Spinal cord (tissue), 10 donors: ENCODE measurements around the gene GFRA3. TPM values are rescaled to one million over a fixed set of nuclear protein-coding genes. Genes with fewer than 3 reads are reported as not detected.
A peak's percentile ranks its signal among the peaks of the same experiment; 100 is the strongest.

Experiments
- DNase-seq, 6 donors: peaks; one replicate each; pipeline versions ENCODE4 v3.0.0 to v3.0.0-alpha.2; 2013 to 2015; ENCODE audit warnings: low spot score in 6 of 6, low read depth in 4 of 6
- H3K27ac ChIP-seq: one replicate; pipeline ENCODE4 v1.5.1; 2013; ENCODE audit warnings: low read depth, low read length, control low read depth
- H3K27me3 ChIP-seq: one replicate; pipeline ENCODE4 v1.6.1; 2013; ENCODE audit warnings: low read length; ENCODE audit not compliant: control insufficient read depth, insufficient read depth
- H3K36me3 ChIP-seq: one replicate; pipeline ENCODE4 v1.6.1; 2013; ENCODE audit warnings: low read length; ENCODE audit not compliant: control insufficient read depth, insufficient read depth
- H3K4me1 ChIP-seq: one replicate; pipeline ENCODE4 v1.6.1; 2013; ENCODE audit warnings: low read length; ENCODE audit not compliant: control insufficient read depth, insufficient read depth
- H3K4me3 ChIP-seq: one replicate; pipeline ENCODE4 v1.5.1; 2013; ENCODE audit warnings: low read depth, low read length, control low read depth
- H3K9me3 ChIP-seq: one replicate; pipeline ENCODE4 v1.6.1; 2013; ENCODE audit warnings: low read length; ENCODE audit not compliant: control insufficient read depth, insufficient read depth
- WGBS: methylation state at CpG from one replicate; pipeline ENCODE4 v1.1.5; 2013; ENCODE audit warnings: missing lambda C conversion rate; ENCODE audit not compliant: insufficient coverage; 5-methylcytosine and 5-hydroxymethylcytosine counted together
- polyA plus RNA-seq, 2 donors: library from polyadenylated mRNA; unstranded; fragments of 120-200 nt; gene quantifications; one replicate each; pipeline ENCODE4 v1.2.1, GENCODE V29; 2013; ENCODE audit not compliant: insufficient read length in 2 of 2
- total RNA-seq, 2 donors: library from RNA; depleted of rRNA in 1 of 2; stranded (reverse); fragments of 120-200 nt in 1 of 2; fragments of >200 nt in 1 of 2; gene quantifications; one replicate each; pipeline versions ENCODE4 v1.2.3 to v1.2.4, GENCODE V29; 2013 to 2014
- donor health status: healthy.

Gene GFRA3
- total and polyA plus RNA-seq, 4 donors: 2.8 to 13.6 (median 4.8) TPM

DNA sequence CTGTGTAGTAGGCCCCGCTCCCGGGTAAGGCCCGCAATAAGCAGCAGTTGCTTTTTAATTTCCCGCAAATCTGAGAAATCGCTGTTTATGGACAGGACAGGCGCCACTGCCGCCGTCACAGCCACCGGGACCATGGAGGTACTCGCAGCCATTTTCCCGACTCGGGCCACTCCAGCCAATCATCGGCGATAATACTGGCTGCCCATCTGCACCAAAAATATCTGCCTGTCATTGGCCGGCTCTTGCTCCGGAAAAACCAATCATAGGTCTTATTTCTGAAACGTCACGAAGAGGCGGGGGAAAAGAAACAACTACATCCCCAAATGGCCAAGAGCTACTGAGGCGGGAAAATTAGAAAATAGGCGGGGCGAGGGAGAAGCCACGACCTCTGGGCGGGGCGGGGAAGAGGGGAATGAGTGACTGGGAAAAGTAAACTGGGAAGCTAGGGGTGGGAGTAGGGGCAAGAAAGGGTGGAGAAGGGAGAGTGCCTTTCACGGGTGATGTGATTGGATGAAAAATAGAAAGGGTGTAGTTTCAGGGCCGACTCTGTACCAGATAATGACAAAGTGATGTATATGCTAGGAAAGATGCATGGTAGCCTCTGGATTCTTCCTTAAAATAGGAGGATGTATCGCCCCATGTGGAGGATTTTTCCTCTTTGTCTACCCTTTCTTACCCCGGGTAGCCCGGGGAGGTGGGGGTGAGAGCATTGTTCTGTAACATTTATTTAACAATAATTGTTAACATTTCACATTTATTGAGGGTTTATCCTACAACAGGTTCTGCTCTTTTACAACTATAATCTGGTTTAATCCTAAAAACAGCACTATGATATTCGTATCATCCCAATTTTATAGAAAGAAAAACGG, 61.0 kb downstream of the GFRA3 start, which contains the start of gene CDC23:
CDC23 (minus strand) TSS at position 163 of the 869 bp plus-strand sequence; CDS start at position 152, 11 bp downstream.
- 1% methylated on average over 28 of the region's 32 CpGs for WGBS
- no peaks in the 10 kb centered on the region for H3K27me3 ChIP-seq
- peaks cover 14% of the 10 kb centered on the region for H3K36me3 ChIP-seq
- H3K27ac ChIP-seq: peak within 1 kb of the TSS; percentile 67
- peak within 1 kb of the TSS; percentile 99 for H3K4me3 ChIP-seq
- peaks cover 12% of the 10 kb centered on the region for H3K4me1 ChIP-seq
- peak; percentile 96 to 100 (median 98) for DNase-seq
- H3K9me3 ChIP-seq: no peaks in the 10 kb centered on the region

DNA sequence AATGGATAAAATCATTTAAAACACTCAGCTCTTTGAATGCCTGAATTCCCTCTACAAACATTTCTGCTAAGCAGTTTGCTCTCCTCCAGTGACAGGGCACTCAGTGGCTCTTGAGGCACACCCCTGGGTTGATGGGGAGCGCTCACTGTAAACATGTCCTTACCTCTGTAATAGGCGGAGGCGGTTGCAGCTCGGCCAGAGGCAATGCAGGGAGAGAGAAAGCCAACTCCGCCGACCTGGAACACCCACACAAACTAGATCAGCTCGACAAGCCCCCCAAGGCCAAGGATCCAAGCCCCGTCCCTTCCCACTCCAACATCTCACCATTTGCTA, 61.6 kb downstream of the GFRA3 start:
- no peak for DNase-seq
- Histone ChIP-seq H3K4me3 (peak overlapping the region; percentile 99), H3K36me3 (peaks cover 14% of the 10 kb centered on the region), H3K4me1 (peaks cover 12% of the 10 kb centered on the region), H3K27me3 (no peaks in the 10 kb centered on the region), H3K27ac (peak overlapping the region; percentile 67), H3K9me3 (no peaks in the 10 kb centered on the region)
- WGBS: 0% methylated on average over 8 of the region's 8 CpGs

DNA sequence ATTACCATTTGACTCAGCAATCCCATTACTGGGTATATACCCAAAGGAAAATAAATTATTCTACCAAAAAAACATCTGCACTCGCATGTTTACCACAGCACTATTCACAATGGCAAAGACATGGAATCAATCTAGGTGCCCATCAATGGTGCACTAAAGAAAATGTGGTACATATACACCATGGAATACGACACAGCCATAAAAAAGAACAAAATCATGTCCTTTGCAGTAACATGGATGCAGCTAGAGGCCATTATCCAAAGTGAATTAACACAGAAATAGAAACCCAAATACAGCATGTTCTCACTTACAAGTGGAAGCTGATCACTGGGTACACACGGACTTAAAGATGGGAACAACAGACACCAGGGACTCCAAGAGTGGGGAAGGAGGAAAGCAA, 63.4 kb downstream of the GFRA3 start:
- H3K4me3 ChIP-seq: no peak overlapping the region

More for the DNA sequence above, 63.4 kb downstream of the GFRA3 start:
- peaks cover 12% of the 10 kb centered on the region for H3K4me1 ChIP-seq
- WGBS: 100% methylated on average over 1 of the region's 3 CpGs
- H3K27ac ChIP-seq: no peak overlapping the region
- DNase-seq: no peak
- H3K9me3 ChIP-seq: no peaks in the 10 kb centered on the region
- H3K27me3 ChIP-seq: no peaks in the 10 kb centered on the region
- H3K36me3 ChIP-seq: peaks cover 14% of the 10 kb centered on the region

Other genes starting within 250 kb of the GFRA3 start
- gene FAM13B, start 241.5 kb downstream of the GFRA3 start, total RNA-seq: 10 to 100 TPM; 39.5 to 92.9 TPM
- 10 to 100 TPM; 65.2 to 79.0 TPM for gene FAM13B, start 241.5 kb downstream of the GFRA3 start, polyA plus RNA-seq
- not detected for gene WNT8A, start 190.6 kb downstream of the GFRA3 start, total RNA-seq
- under 1 TPM; 0.22 to 0.30 TPM for gene WNT8A, start 190.6 kb downstream of the GFRA3 start, polyA plus RNA-seq
- 10 to 100 TPM; 17.0 to 21.0 TPM for gene NME5, start 135.2 kb downstream of the GFRA3 start, total RNA-seq
- gene NME5, start 135.2 kb downstream of the GFRA3 start, polyA plus RNA-seq: 10 to 100 TPM; 23.8 to 24.4 TPM
- gene BRD8, start 96.0 kb downstream of the GFRA3 start, total RNA-seq: 10 to 100 TPM; 47.0 to 72.7 TPM
- gene BRD8, start 96.0 kb downstream of the GFRA3 start, polyA plus RNA-seq: 100 to 1,000 TPM in 1 of 2 donors, 10 to 100 TPM in 1; 86.7 to 111 TPM
- gene KIF20A, start 95.5 kb downstream of the GFRA3 start, total RNA-seq: 10 to 100 TPM; 13.5 to 18.7 TPM
- 10 to 100 TPM; 11.5 to 14.0 TPM for gene KIF20A, start 95.5 kb downstream of the GFRA3 start, polyA plus RNA-seq
- 10 to 100 TPM; 40.0 to 47.5 TPM for gene CDC23, start 61.3 kb downstream of the GFRA3 start, total RNA-seq
- gene CDC23, start 61.3 kb downstream of the GFRA3 start, polyA plus RNA-seq: 10 to 100 TPM; 37.9 to 38.6 TPM
- 1 to 10 TPM; 3.7 to 4.4 TPM for gene CDC25C, start 57.2 kb upstream of the GFRA3 start, total RNA-seq
- gene CDC25C, start 57.2 kb upstream of the GFRA3 start, polyA plus RNA-seq: 1 to 10 TPM; 3.3 to 4.2 TPM
- gene FAM53C, start 63.6 kb upstream of the GFRA3 start, total RNA-seq: 10 to 100 TPM; 21.5 to 26.2 TPM
- 10 to 100 TPM; 33.8 to 34.9 TPM for gene FAM53C, start 63.6 kb upstream of the GFRA3 start, polyA plus RNA-seq
- gene KDM3B, start 78.1 kb upstream of the GFRA3 start, total RNA-seq: 10 to 100 TPM; 76.6 to 77.8 TPM
- gene KDM3B, start 78.1 kb upstream of the GFRA3 start, polyA plus RNA-seq: 10 to 100 TPM; 62.2 to 73.4 TPM
- 10 to 100 TPM; 48.1 to 90.8 TPM for gene REEP2, start 164.4 kb upstream of the GFRA3 start, total RNA-seq
- 100 to 1,000 TPM; 243 to 272 TPM for gene REEP2, start 164.4 kb upstream of the GFRA3 start, polyA plus RNA-seq
- 10 to 100 TPM; 18.0 to 22.9 TPM for gene EGR1, start 190.9 kb upstream of the GFRA3 start, total RNA-seq
- gene EGR1, start 190.9 kb upstream of the GFRA3 start, polyA plus RNA-seq: 10 to 100 TPM; 29.1 to 93.2 TPM